Glomerular visceral epithelial cell (primary cell): ENCODE results near the gene SV2A.
"Not testable (repeated sequence)": the region's sequence is repeated elsewhere in the genome, so short reads cannot be mapped to it uniquely, and the experiment has no call there.

ENCODE experiments used
- DNase-seq: peaks from one replicate; pipeline ENCODE4 v3.0.0-alpha.2; 2016; ENCODE audit errors: extremely low spot score

SV2A gene

GRCh38 chr1:149917571-149918144 lies at the start of gene SV2A:
TSS of gene SV2A (minus strand) at chr1:149917844. CDS start at chr1:149913840, 4,004 bp downstream.
- DNase-seq = peak; percentile 39

- no peak for DNase-seq
Measured at GRCh38 chr1:149967041-149967440, 49.4 kb upstream of the SV2A start.

- no peak for DNase-seq
Measured at GRCh38 chr1:149966405-149966804, 48.8 kb upstream of the SV2A start.

- DNase-seq = no peak
Measured at GRCh38 chr1:149965440-149965839, 47.8 kb upstream of the SV2A start.

- no peak for DNase-seq
Measured at GRCh38 chr1:149963358-149963757, 45.7 kb upstream of the SV2A start.

GRCh38 chr1:149962736-149963135 lies 45.1 kb upstream of the SV2A start:
- no peak for DNase-seq

- peak; percentile 80 for DNase-seq
Measured at GRCh38 chr1:149962039-149962647, 44.5 kb upstream of the SV2A start.

- not testable (repeated sequence) for DNase-seq
Measured at GRCh38 chr1:149957548-149957947, 39.9 kb upstream of the SV2A start.

GRCh38 chr1:149949911-149950310 lies 32.3 kb upstream of the SV2A start:
- DNase-seq = no peak

GRCh38 chr1:149945206-149945605 lies 27.6 kb upstream of the SV2A start:
- no peak for DNase-seq

- no peak for DNase-seq
Measured at GRCh38 chr1:149942885-149943284, 25.2 kb upstream of the SV2A start.

GRCh38 chr1:149942207-149942606 lies 24.6 kb upstream of the SV2A start:
- no peak for DNase-seq

GRCh38 chr1:149940427-149940826 lies 22.8 kb upstream of the SV2A start:
- DNase-seq = no peak

GRCh38 chr1:149938668-149939003 lies 21.0 kb upstream of the SV2A start:
- DNase-seq = not testable (repeated sequence)

GRCh38 chr1:149937759-149938158 lies 20.1 kb upstream of the SV2A start:
- DNase-seq = no peak

- DNase-seq = peak; percentile 70
Measured at GRCh38 chr1:149936992-149937705, 19.5 kb upstream of the SV2A start.

GRCh38 chr1:149936170-149936991 lies 18.7 kb upstream of the SV2A start, which contains the start of gene MTMR11:
TSS of gene MTMR11 (minus strand) at chr1:149936879. CDS start at chr1:149936647, 232 bp downstream.
- peak; percentile 46 for DNase-seq

GRCh38 chr1:149934356-149934755 lies 16.7 kb upstream of the SV2A start:
- DNase-seq = no peak

- no peak for DNase-seq
Measured at GRCh38 chr1:149933208-149933607, 15.6 kb upstream of the SV2A start.

GRCh38 chr1:149932474-149932873 lies 14.8 kb upstream of the SV2A start:
- no peak for DNase-seq

GRCh38 chr1:149931212-149931790 lies 13.7 kb upstream of the SV2A start:
- DNase-seq = no peak

- no peak for DNase-seq
Measured at GRCh38 chr1:149929856-149930255, 12.2 kb upstream of the SV2A start.
